HG02642 (cell line): ENCODE results near the gene SERP2.
"Not testable (repeated sequence)": the region's sequence is repeated elsewhere in the genome, so short reads cannot be mapped to it uniquely, and the experiment has no call there.

Source experiments
- ATAC-seq: cut with Tn5 transposase; IDR thresholded peaks from one replicate; pipeline ENCODE4 v1.9.1; 2021; ENCODE audit warnings: mild to moderate bottlenecking; ENCODE audit not compliant: unreplicated experiment, poor library complexity

The SERP2 gene

GRCh38 chr13:44373601-44374347 is at the start of gene SERP2:
SERP2 (plus strand) TSS chr13:44373824; CDS start chr13:44374026, 202 bp downstream.
- ATAC-seq = no peak

GRCh38 chr13:44326961-44327360 is 46.7 kb upstream of the SERP2 start:
- no peak for ATAC-seq

GRCh38 chr13:44329041-44329440 is 44.6 kb upstream of the SERP2 start:
- ATAC-seq = not testable (repeated sequence)

GRCh38 chr13:44329909-44330545 is 43.6 kb upstream of the SERP2 start:
- ATAC-seq = no peak

GRCh38 chr13:44331446-44331845 is 42.2 kb upstream of the SERP2 start:
- no peak for ATAC-seq

GRCh38 chr13:44331912-44332851 is 41.4 kb upstream of the SERP2 start:
- no peak for ATAC-seq

- no peak for ATAC-seq
These were observed 39.5 kb upstream of the SERP2 start for GRCh38 chr13:44333950-44334655.

- no peak for ATAC-seq
These were observed 38.9 kb upstream of the SERP2 start for GRCh38 chr13:44334751-44335150.

- ATAC-seq = no peak
These were observed 36.7 kb upstream of the SERP2 start for GRCh38 chr13:44336934-44337333.

- ATAC-seq = no peak
These were observed 36.0 kb upstream of the SERP2 start for GRCh38 chr13:44337581-44337980.

- no peak for ATAC-seq
These were observed 33.1 kb upstream of the SERP2 start for GRCh38 chr13:44340508-44340907.

- no peak for ATAC-seq
These were observed 30.9 kb upstream of the SERP2 start for GRCh38 chr13:44342741-44343140.

- no peak for ATAC-seq
These were observed 27.1 kb upstream of the SERP2 start for GRCh38 chr13:44346534-44346933.

- no peak for ATAC-seq
These were observed 26.3 kb upstream of the SERP2 start for GRCh38 chr13:44347301-44347700.

- no peak for ATAC-seq
These were observed 25.7 kb upstream of the SERP2 start for GRCh38 chr13:44347949-44348348.

GRCh38 chr13:44350775-44351504 is 22.7 kb upstream of the SERP2 start:
- no peak for ATAC-seq

GRCh38 chr13:44351505-44351854 is 22.1 kb upstream of the SERP2 start:
- ATAC-seq = no peak

- no peak for ATAC-seq
These were observed 21.4 kb upstream of the SERP2 start for GRCh38 chr13:44352202-44352601.

GRCh38 chr13:44352671-44353070 is 21.0 kb upstream of the SERP2 start:
- no peak for ATAC-seq

- no peak for ATAC-seq
These were observed 19.3 kb upstream of the SERP2 start for GRCh38 chr13:44354331-44354730.
